GM19351 (cell line): Measurements from ENCODE around the gene WNK1.

Experiments
- ATAC-seq: cut with Tn5 transposase; IDR thresholded peaks from one replicate; pipeline ENCODE4 v1.9.1; 2021; ENCODE audit warnings: mild to moderate bottlenecking, moderate library complexity; ENCODE audit not compliant: unreplicated experiment

WNK1 gene

GRCh38 chr12:944211-944610, 191.8 kb downstream of the WNK1 start:
- ATAC-seq, result no peak

GRCh38 chr12:946212-946611, 193.8 kb downstream of the WNK1 start:
- ATAC-seq, result no peak

- no peak for ATAC-seq
Observed at GRCh38 chr12:946631-947030, 194.3 kb downstream of the WNK1 start.

- ATAC-seq, result no peak
Observed at GRCh38 chr12:948238-948637, 195.9 kb downstream of the WNK1 start.

GRCh38 chr12:949453-950191, 197.2 kb downstream of the WNK1 start, which contains the start of gene RAD52:
Gene RAD52, minus strand, starts transcription at chr12:949694. Its CDS starts 16,636 bp downstream, at chr12:933058.
- peak; percentile 81 for ATAC-seq

- no peak for ATAC-seq
Observed at GRCh38 chr12:951176-951575, 198.8 kb downstream of the WNK1 start.

GRCh38 chr12:953776-954175, 201.4 kb downstream of the WNK1 start:
- no peak for ATAC-seq

- ATAC-seq, result no peak
Observed at GRCh38 chr12:954741-955140, 202.4 kb downstream of the WNK1 start.

GRCh38 chr12:955939-956338, 203.6 kb downstream of the WNK1 start:
- no peak for ATAC-seq

- ATAC-seq, result no peak
Observed at GRCh38 chr12:958588-959123, 206.3 kb downstream of the WNK1 start.
